Rectal smooth muscle tissue (tissue), 1 donor: Measurements from ENCODE around the gene UBTD2.

Experiments
- H3K27ac ChIP-seq: one replicate; pipeline ENCODE4 v1.7.0; 2013; ENCODE audit warnings: low read depth, low read length, inconsistent platforms
- H3K27me3 ChIP-seq: one replicate; pipeline ENCODE4 v1.7.0; 2013; ENCODE audit warnings: low read length; ENCODE audit not compliant: control insufficient read depth, insufficient read depth
- H3K36me3 ChIP-seq: one replicate; pipeline ENCODE4 v1.7.0; 2013; ENCODE audit warnings: low read length; ENCODE audit not compliant: control insufficient read depth, insufficient read depth
- H3K4me1 ChIP-seq: one replicate; pipeline ENCODE4 v1.7.0; 2013; ENCODE audit warnings: low read length; ENCODE audit not compliant: control insufficient read depth, insufficient read depth
- H3K4me3 ChIP-seq: one replicate; pipeline ENCODE4 v1.7.0; 2013; ENCODE audit warnings: low read length
- H3K9ac ChIP-seq: one replicate; pipeline ENCODE4 v1.7.0; 2013; ENCODE audit warnings: low read length

The UBTD2 gene

DNA sequence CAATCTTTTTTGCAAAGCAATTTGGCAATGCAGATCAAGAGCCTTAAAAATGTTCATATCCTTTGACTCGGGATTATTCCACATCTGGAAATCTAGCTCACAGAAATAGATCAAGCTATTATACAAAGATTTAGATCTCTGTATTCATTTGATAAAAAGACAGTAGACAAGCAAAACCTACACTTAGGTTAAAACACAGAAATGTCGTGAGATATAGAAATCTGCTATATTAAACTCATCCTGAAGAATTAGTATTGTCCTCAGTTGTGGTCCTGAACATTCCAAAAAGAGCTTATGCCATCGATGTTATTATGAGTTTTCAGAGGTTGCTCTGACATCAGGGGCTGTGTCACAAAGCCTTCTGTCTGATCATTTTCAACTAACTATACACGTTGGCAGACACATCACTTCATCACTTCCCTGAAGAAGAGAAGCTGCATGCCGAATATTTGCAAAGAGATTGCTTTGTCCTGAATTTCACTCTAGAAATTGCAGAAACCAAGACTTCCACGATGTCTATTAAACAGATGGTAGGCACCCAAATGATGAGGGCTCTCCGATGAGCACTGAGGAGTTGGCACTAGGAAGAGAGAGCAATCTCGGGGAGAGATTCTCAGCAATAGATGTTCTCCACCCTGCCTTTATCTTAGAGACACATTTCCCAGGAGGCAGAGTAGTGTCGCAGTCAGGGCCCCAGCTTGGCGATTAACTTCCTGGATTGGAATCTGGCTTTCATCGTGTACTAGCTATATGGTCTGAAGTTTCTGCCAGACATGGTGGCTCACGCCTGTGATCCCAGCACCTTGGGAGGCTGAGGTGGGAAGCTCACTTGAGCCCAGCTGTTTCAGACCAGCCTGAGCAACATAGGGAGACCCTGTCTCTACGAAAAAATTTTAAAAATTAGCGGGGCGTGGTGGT, 1.9 kb upstream of the UBTD2 start:
- Histone ChIP-seq H3K9ac (no peak overlapping the region), H3K4me1 (no peaks in the 10 kb centered on the region), H3K4me3 (peak overlapping the region; percentile 89), H3K27ac (no peak overlapping the region), H3K36me3 (no peaks in the 10 kb centered on the region), H3K27me3 (no peaks in the 10 kb centered on the region)

DNA sequence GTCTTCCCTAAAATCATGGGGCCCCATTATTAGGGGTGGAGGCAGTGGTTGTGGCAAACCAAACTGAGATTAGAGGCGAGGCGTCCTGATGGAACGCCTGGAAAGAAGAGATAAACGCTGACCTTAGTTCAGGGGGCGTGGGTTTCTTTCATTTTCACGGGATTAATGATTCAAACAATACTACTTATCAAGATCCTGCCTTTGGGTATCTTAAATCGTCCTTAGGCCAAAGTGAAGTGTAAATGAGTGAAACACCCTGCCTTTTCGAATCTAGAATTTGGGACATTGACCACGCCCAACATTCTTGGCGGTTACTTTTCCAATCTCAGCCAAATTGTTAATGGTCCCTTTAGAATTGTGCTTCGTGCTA, 1.0 kb upstream of the UBTD2 start:
- Histone ChIP-seq H3K9ac (peak overlapping the region; percentile 80), H3K4me3 (peak overlapping the region; percentile 89), H3K27ac (peak overlapping the region; percentile 91), H3K36me3 (no peaks in the 10 kb centered on the region), H3K4me1 (no peaks in the 10 kb centered on the region), H3K27me3 (no peaks in the 10 kb centered on the region)

DNA sequence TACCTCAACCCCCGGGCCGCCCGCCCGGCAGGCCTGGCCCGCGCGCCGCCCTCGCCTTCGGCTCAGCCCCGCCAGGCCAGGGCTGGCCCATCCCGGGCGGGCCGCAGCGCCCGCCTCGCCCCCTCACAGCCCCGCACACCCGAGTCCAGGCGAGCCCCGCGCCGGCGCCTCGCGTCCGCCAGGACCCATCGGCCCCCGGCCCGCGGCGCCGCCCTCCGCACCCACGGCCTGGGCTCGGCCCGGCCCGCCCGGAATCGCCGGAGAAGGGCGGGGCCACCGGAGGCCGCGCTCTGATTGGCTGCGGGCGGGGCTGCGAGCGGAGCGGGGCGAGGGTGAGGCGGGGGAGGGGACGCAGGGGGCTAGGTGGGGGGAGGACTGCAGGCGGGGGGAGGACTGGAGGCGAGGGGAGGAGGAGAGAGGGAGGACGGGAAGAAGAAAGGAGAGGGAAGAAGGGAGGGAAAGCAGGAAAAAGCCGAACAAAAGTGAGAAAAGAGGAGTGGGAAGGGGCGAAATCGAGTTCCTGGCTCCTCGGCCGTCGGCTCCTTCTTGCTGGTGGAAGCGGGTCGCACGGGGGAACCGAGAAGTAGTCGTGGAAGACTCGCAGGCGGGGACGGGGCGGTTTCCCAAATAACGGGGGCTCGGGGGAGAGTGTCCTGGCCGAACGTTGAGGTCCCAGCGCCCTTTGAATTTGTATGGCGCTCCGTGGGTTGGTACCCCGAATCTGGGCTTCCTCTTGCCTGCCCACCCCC, 472 bp upstream of the UBTD2 start:
- Histone ChIP-seq H3K9ac (peak overlapping the region; percentile 80), H3K36me3 (no peaks in the 10 kb centered on the region), H3K4me1 (no peaks in the 10 kb centered on the region), H3K27me3 (no peaks in the 10 kb centered on the region), H3K4me3 (peak overlapping the region; percentile 89), H3K27ac (peak overlapping the region; percentile 91)

DNA sequence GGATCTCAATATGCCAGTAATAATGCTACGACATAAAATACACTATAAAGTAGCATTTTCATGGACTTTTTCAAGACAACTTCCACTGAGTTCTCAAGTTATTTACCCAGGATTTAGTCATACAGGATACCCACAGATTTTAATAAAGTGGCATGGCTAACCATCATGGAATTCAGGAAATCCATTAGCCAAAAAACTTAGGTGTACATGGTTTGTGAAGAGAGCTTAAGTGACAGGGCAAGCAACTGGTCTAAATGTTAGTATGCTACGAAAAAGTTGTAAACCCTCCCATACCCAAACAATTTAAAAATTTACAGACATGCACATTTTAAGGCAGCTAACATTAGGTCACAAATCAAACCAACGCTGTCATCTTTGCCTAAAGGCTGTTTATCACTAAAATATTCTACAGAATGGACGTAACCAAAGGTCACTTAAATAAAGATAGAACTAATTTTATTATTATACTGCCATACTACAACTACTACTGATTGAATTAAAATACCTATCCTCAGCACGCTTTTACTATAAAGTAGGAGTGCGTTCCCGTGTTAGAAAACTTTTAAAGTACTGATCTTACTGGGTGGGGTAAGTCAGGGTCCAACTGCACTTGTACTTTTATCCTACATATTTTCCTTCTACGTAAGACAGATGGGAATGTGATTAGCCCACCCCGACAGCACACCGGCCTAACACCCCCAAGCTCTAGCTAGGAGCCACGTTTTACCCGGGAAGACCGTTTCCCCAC, 1.1 kb downstream of the UBTD2 start:
- Histone ChIP-seq H3K27ac (no peak overlapping the region), H3K9ac (no peak overlapping the region), H3K27me3 (no peaks in the 10 kb centered on the region), H3K4me3 (peak overlapping the region; percentile 64), H3K36me3 (no peaks in the 10 kb centered on the region), H3K4me1 (no peaks in the 10 kb centered on the region)

DNA sequence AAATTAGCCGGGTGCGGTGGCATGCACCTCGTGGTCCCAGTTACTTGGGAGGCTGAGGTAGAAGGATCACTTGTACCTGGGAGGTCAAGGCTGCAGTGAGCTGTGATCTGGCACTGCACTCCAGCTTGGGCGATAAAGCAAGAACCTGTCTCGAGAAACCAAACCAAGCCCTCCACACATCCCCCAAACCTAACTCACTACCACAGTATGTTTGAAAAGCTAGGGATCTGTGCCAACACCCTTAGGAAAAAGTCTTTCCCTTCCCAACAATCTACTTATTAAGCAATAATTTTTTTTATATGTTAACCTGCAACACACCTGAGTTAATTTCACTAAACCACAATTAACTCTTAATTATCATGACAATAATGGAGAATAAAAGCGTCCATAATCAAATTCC, 2.2 kb downstream of the UBTD2 start:
- Histone ChIP-seq H3K36me3 (no peaks in the 10 kb centered on the region), H3K4me1 (no peaks in the 10 kb centered on the region), H3K27me3 (no peaks in the 10 kb centered on the region), H3K27ac (no peak overlapping the region), H3K9ac (no peak overlapping the region), H3K4me3 (peak overlapping the region; percentile 36)

DNA sequence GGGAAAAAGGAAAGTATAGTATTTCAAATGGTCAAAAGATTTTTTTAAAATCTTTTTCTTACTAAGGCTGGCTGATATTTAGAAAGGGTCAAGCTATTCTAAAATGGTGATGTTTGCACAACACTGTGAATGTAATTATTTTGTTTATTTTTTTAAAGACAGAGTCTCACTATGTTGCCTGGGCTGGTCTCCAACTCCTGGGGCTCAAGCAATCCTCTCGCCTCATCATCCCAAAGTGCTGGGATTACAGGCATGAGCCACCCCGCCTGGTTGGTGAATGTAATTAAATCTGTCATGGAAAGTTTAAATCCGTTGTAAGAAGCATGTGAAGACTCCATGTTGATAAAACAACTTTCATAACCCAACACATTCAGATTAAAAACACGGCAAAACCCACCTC, 2.6 kb downstream of the UBTD2 start:
- Histone ChIP-seq H3K27ac (no peak overlapping the region), H3K36me3 (no peaks in the 10 kb centered on the region), H3K27me3 (no peaks in the 10 kb centered on the region), H3K4me3 (no peak overlapping the region), H3K9ac (no peak overlapping the region), H3K4me1 (no peaks in the 10 kb centered on the region)

DNA sequence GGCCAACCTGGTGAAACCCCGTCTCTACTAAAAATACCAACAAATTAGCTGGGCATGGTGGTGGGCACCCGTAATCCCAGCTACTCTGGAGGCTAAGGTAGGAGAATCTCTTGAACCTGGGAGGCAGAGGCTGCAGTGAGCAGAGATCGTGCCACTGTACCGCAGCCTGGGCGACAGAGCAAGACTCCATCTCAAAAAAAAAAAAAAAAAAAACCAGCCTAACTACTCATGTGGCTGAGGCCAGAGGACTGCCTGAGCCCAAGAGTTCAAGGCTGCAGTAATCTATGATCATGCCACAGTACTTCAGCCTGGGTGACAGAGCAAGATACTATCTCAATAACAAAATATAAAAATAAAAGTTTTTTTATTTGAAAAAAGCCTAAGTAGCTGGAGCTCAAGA, 3.2 kb downstream of the UBTD2 start:
- Histone ChIP-seq H3K9ac (no peak overlapping the region), H3K27me3 (no peaks in the 10 kb centered on the region), H3K4me3 (no peak overlapping the region), H3K36me3 (no peaks in the 10 kb centered on the region), H3K4me1 (no peaks in the 10 kb centered on the region), H3K27ac (no peak overlapping the region)

DNA sequence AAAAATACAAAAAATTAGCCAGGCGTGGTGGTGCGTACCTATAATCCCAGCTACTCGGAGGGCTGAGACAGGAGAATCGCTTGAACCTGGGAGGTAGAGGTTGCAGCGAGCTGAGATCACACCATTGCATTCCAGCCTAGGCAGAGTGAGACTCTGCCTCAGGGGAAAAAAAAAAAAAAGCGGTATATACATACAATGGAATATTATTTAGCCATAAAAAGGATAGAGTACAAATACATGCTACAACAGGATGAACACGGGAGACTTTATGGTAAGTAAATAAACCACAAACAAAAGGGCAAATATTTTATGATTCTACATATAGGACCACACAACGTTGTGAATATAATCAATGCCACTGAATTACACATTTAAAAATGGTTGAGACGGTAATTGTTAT, 5.2 kb downstream of the UBTD2 start:
- no peaks in the 10 kb centered on the region for H3K27me3 ChIP-seq
- no peak overlapping the region for H3K27ac ChIP-seq
- no peak overlapping the region for H3K9ac ChIP-seq
- no peaks in the 10 kb centered on the region for H3K4me1 ChIP-seq
- H3K4me3 ChIP-seq, result no peak overlapping the region
- H3K36me3 ChIP-seq, result no peaks in the 10 kb centered on the region

DNA sequence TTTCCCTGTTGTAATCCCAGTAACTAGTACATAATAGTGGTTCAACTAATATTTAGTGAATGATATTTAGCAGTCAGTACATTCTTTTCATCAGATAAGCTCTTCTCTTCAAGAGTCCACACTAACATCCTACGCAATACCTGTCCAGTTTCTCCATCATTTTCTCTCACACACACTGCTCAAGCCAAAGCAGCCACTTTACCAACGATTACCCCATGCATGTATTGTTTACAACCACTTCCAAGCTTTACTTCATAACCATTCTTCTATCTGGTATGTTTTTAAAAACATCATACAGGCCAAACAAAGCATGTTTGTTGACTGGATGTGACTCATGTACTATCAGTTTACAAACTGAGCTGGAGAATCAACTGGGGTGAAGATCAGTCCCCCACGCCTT, 7.3 kb downstream of the UBTD2 start:
- no peak overlapping the region for H3K27ac ChIP-seq

DNA sequence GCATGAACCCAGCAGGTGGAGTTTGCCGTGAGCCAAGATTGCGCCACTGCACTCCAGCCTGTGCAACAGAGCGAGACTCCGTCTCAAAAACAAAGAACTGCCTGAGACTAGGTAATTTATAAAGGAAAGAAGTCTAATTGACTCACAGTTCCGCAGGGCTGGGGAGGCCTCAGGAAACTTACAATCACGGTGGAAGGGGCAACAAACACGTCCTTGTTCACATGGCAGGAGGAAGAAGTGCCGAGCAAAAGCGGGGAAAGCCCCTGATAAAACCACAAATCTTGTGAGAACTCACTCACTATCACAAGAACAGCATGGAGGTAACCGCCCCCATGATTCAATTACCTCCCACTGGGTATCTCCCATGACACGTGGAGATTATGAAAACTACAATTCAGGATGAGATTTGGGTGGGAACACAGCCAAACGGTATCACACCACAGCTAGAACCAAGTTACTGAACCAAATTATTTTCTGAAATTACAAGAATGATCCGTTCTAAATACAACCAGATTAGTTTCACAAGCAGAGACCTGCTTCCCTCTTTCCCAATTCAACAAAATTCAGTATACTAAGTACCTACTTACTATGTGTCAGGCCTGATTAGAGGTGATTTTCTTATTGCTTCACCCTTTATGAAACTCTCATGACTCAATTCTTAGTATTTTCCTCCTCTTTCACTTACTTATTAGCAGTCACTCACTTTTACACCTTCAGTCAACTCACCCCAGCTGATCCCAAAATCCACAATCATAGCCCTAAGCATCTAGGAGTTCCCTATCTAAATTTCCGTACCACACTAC, 8.4 kb downstream of the UBTD2 start:
- Histone ChIP-seq H3K4me3 (no peak overlapping the region), H3K27me3 (no peaks in the 10 kb centered on the region), H3K36me3 (no peaks in the 10 kb centered on the region), H3K27ac (no peak overlapping the region), H3K4me1 (no peaks in the 10 kb centered on the region), H3K9ac (no peak overlapping the region)

More for the DNA sequence above, 7.3 kb downstream of the UBTD2 start:
- Histone ChIP-seq H3K9ac (no peak overlapping the region), H3K4me1 (no peaks in the 10 kb centered on the region), H3K4me3 (no peak overlapping the region), H3K27me3 (no peaks in the 10 kb centered on the region), H3K36me3 (no peaks in the 10 kb centered on the region)

DNA sequence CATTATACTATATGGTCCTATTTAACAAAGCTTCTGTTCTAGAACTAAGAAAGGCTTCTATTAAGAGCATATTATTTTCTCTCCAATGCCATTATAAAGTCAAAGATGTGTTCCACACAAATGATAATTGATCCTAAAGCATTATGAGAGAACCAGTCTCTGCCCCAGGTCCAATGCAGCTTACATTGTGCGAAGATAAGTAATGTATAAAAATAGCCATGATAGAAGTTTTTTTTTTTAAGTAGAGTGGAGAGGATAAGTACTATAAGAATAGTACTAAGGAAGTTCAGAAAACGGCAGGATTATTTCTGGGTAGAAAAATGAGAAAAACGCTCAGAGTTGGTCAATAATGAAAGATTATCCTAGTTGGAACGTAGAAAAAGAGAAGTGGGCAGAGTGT, 15.6 kb downstream of the UBTD2 start:
- Histone ChIP-seq H3K4me1 (peaks cover 2% of the 10 kb centered on the region), H3K27ac (no peak overlapping the region), H3K27me3 (no peaks in the 10 kb centered on the region)

DNA sequence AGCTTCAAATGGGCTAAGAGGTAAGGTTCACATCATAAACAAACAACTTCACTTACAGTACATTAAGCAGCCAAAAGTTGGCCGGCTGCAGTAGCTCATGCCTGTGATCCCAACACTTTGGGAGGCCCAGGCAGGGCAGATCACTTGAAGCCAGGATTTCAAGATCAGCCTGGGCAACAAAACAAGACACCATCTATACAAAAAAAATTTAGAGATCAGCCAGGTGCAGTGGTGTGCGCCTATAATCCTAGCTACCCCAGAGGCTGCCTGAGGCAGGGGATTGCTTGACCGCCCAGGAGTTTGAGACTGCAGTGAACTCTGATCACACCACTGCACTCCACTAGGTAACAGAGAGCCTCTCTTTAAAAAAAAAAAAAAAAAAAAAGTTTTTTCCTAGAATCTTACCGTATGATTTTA, 16.9 kb downstream of the UBTD2 start:
- peak overlapping the region; percentile 12 for H3K27ac ChIP-seq
- no peaks in the 10 kb centered on the region for H3K27me3 ChIP-seq
- no peaks in the 10 kb centered on the region for H3K36me3 ChIP-seq
- no peak overlapping the region for H3K4me3 ChIP-seq
- H3K9ac ChIP-seq, result no peak overlapping the region
- H3K4me1 ChIP-seq, result peaks cover 2% of the 10 kb centered on the region

More for the DNA sequence above, 15.6 kb downstream of the UBTD2 start:
- no peak overlapping the region for H3K4me3 ChIP-seq
- H3K36me3 ChIP-seq, result no peaks in the 10 kb centered on the region
- H3K9ac ChIP-seq, result no peak overlapping the region
